IPS-18c (cell line): ENCODE measurements around the gene ERC2.

Source experiments
- H3K4me3 ChIP-seq: 2 replicates; pipeline ENCODE4 v1.7.0; 2013; ENCODE audit warnings: low read depth, mild to moderate bottlenecking, low read length, moderate library complexity; ENCODE audit not compliant: insufficient read depth
- H3K9me3 ChIP-seq: one replicate; pipeline ENCODE4 v1.6.1; 2013; ENCODE audit warnings: mild to moderate bottlenecking, low read length, moderate library complexity; ENCODE audit not compliant: control insufficient read depth, insufficient read depth

The ERC2 gene

DNA sequence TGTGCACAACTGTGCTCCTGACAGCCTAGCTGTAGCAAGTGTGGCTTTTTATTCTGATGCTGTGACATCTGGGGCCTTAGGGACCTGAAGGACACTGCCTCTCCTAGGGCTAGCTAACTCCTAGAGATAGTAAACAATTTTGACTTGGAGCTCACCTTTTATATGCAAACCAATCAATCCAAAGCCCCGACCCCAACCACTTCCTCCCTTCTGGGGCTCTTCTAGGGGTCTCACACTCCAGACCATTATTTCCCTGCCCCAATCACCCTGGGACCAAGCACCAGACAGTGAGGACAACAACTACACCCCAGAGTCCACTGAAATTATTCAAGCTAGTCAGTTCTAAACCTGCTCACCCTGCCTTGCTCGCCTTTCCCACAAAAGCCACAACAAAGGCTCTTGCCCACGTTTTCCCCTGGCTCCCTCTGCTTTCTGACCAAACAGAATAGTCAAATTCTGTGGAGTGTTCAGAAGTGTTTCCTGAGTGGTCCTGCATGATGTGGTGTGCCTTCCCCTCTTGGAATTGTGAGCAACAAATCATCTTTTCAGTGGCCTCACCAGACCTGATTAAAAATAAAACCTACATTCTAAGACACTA, 897.0 kb downstream of the ERC2 start:
- Histone ChIP-seq H3K4me3 (no peak overlapping the region), H3K9me3 (no peaks in the 10 kb centered on the region)

GRCh38 chr3:55570271-55570711, 898.0 kb downstream of the ERC2 start:
- Histone ChIP-seq H3K4me3 (no peak overlapping the region), H3K9me3 (no peaks in the 10 kb centered on the region)

GRCh38 chr3:55569033-55569599, 899.2 kb downstream of the ERC2 start:
- no peak overlapping the region for H3K4me3 ChIP-seq
- no peaks in the 10 kb centered on the region for H3K9me3 ChIP-seq

DNA sequence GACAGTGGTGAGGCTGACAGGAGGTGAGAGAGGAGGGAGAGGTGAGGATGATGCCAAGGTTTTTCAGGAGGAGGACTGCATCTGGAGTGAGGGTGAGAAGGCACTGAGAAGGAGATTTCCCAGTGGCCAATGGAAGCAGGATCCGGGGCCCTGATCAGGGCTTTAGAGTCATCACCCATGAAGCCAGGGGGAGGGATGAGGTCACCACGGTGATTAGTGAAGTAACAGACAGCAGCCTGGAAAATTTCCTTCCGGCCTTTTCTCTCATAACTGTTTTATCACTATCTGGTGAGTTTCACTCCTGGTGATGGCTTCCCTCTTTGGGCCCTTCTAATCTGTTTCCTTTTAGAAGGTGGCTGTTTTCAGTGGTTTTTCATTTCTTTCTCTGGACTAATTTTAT, 900.7 kb downstream of the ERC2 start:
- Histone ChIP-seq H3K4me3 (no peak overlapping the region), H3K9me3 (no peaks in the 10 kb centered on the region)

DNA sequence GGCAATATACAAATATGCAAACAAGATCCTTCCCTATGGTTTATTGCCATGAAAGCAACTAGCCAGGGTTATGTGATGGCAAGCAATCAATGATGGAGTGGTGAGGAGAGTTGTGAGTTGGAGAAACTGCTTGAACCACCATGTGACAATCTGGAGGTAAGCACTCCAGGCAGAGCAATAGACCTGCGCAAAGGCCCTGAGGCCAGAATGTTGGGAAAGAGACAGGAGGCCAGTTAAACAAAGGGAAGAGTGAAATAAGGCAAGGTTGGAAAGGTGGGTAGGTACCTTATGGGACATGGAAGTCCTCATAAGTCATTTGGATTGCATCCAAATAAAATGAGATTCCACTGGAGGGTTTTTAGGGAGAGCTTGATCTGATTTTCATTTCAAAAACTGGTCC, 901.1 kb downstream of the ERC2 start:
- H3K9me3 ChIP-seq = no peaks in the 10 kb centered on the region
- no peak overlapping the region for H3K4me3 ChIP-seq

DNA sequence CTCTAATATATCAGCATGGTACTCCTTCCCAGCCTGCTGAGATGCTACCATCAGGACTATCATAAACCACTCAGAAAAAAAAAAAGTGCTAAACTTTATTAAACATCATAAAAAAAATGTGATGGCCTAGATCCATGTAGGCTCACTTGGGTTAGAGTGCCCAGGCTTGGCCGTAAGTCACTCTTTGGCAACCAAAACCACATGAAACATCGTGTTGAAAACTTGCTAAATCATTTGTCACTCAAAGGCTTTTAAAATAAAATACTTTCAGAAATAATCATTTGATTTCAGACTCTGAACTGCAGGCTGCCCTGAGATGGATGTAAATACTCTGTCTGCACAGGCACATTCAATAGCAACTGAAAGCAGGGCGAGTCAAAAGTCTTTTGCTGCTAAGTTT, 902.7 kb downstream of the ERC2 start:
- Histone ChIP-seq H3K4me3 (no peak overlapping the region), H3K9me3 (no peaks in the 10 kb centered on the region)

DNA sequence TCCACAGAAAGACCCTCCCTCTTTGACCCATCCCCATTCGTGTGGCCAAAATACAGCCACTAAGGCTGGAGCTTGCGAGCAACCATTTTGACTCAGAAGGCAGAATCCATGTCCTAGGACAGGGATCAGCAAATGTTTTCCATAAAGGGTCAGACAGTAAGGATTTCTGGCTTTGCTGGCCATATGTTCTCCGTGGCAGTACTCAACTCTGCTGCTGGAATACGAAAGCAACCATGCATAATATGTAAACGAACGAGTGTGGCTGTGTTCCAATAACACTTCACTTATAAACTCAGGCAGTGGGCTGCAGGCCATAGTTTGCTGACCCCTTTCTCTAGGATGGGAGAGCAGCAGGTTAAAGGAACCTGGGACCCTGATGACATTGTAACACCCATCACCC, 903.5 kb downstream of the ERC2 start:
- H3K4me3 ChIP-seq = no peak overlapping the region
- no peaks in the 10 kb centered on the region for H3K9me3 ChIP-seq

DNA sequence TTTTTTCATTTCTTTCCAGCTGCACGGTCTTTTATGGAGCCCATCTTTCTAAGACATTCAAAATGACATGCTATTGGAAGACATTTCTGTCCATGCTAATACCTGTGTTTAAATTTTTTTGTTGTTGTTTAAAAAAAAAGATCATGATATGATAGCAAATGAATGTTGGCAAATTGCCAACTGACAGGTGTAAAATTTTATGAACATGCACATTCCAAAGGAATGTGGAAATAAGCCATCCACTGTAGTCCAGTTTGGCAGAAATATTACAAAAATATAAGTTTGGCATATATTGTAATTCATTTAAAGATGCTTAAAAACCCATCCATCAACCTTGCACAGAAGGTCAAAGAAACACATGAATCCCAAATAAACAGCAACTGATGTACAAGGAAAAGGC, 905.6 kb downstream of the ERC2 start:
- no peak overlapping the region for H3K4me3 ChIP-seq
- H3K9me3 ChIP-seq = no peaks in the 10 kb centered on the region

DNA sequence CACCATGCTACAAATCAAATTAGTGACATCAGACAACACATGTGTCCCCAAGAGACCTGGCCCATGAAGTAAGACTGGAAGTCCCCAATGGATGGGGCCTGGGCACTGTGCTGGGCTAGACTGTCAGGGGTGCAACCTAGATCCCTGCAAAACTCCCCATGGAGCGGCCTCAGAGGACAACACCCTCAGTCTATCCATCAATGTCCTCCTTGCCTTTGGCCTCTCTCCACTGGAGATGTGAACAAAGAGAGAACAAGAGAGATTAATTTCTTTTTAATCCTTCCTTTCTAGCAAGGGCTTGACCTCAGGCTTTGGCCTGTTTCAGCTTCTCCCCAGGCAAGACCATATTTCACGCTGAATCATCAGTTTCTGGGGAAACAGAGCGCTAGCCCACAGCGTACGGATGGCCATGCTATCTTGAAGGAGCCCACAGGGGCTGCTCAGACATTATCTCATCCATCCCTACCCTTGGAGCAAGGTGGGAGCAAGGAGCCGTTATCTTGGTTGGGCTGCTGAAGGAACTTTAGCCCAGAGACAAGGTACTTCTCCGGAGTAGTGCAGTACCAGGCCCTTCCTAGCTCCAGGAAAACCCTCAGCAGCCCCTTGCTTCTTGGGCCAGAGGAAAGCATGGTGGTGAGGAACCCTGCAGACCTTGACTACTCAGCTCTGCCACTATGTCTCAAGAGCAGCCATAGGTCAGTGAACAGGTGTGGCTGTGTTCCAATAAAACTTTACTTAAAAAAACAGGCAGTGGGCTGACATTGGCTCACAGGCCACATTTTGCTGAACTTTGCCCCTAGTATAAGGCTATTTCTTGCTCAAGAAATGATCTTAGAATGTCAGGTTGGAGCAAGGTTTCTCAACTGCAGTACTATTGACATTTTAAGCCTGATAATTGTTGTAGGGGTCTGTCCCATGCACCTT, 908.5 kb downstream of the ERC2 start:
- Histone ChIP-seq H3K4me3 (no peak overlapping the region), H3K9me3 (no peaks in the 10 kb centered on the region)

- no peak overlapping the region for H3K4me3 ChIP-seq
- no peaks in the 10 kb centered on the region for H3K9me3 ChIP-seq
Observed at GRCh38 chr3:55558316-55558715, 910.0 kb downstream of the ERC2 start.

- no peak overlapping the region for H3K4me3 ChIP-seq
Observed at GRCh38 chr3:55557549-55557948, 910.7 kb downstream of the ERC2 start.

DNA sequence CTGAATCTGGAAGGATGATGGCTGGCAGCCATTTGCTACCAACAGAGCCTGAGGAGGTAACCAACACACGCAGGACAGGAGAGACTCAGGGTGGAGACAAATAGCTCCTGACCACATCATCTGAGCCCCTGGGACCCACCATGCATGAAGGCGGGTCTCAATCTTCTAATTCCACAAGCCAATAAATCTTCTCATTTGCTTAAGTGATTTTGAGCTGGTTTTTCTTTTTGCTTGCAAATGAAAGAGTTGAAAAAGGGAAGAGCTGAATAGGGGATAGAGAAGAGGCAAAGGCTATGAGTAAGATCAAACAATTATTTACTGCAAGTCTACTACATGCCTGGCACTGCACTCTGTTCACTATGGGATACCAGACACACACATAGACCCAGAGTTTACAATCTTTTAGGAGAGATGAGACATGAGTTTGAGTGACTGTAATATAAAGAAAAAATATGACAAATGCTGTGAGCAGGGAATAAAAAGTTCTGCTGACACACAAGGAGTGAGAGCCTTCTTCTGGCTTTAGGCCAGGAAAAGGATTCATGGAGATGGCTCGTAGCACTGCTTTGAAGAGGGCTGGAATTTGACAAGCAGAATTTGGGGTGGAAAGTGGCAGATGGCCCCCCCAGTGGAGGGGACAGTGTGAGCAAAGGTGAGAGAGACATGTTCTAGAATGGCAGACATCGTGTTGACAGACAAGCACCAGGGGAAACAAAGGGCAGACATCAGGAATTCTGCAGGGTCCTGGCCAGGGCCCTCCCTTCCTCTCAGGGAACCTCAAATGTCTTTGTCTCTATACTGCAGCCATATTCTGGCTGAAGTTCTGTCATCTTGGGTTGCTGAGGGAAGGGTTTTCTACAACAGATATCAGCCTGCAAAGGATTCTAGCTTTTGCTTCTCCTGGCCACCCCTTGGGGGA, 911.4 kb downstream of the ERC2 start:
- H3K4me3 ChIP-seq = no peak overlapping the region
- no peaks in the 10 kb centered on the region for H3K9me3 ChIP-seq

More at GRCh38 chr3:55557549-55557948, 910.7 kb downstream of the ERC2 start:
- no peaks in the 10 kb centered on the region for H3K9me3 ChIP-seq

GRCh38 chr3:55555873-55556618, 912.2 kb downstream of the ERC2 start:
- Histone ChIP-seq H3K4me3 (no peak overlapping the region), H3K9me3 (no peaks in the 10 kb centered on the region)

GRCh38 chr3:55554634-55555425, 913.4 kb downstream of the ERC2 start:
- Histone ChIP-seq H3K4me3 (no peak overlapping the region), H3K9me3 (no peaks in the 10 kb centered on the region)

GRCh38 chr3:55551644-55552043, 916.6 kb downstream of the ERC2 start:
- no peak overlapping the region; the same call in 1 of the 2 replicates for H3K4me3 ChIP-seq

GRCh38 chr3:55549177-55549576, 919.1 kb downstream of the ERC2 start:
- H3K4me3 ChIP-seq = no peak overlapping the region

More at GRCh38 chr3:55551644-55552043, 916.6 kb downstream of the ERC2 start:
- H3K9me3 ChIP-seq = no peaks in the 10 kb centered on the region

More at GRCh38 chr3:55549177-55549576, 919.1 kb downstream of the ERC2 start:
- H3K9me3 ChIP-seq = no peaks in the 10 kb centered on the region
